Measurements from ENCODE around the gene SLC44A3.

The SLC44A3 gene

GRCh38 chr1:94895518-94895917 lies 75.4 kb downstream of the SLC44A3 start:
- Histone ChIP-seq H2AFZ (ENCODE audit: low read depth) (no peak overlapping the region), H3K27me3 (ENCODE audit: insufficient read depth, low read depth) (no peaks in the 10 kb centered on the region), H3K27ac (no peak overlapping the region), H3K4me1 (ENCODE audit: low read depth, poor library complexity, severe bottlenecking) (no peaks in the 10 kb centered on the region), H4K20me1 (ENCODE audit: insufficient read depth) (no peaks in the 10 kb centered on the region), H3K79me2 (ENCODE audit: insufficient read depth, low read depth) (no peaks in the 10 kb centered on the region), H3K36me3 (ENCODE audit: insufficient read depth) (no peaks in the 10 kb centered on the region), H3K4me3 (IDR thresholded peaks at IDR 0.05; ENCODE audit: insufficient read depth, low read depth, low read length) (no peak overlapping the region), H3K9ac (no peak overlapping the region), H3K4me2 (no peak overlapping the region)
- TF ChIP-seq, protein P1, sequence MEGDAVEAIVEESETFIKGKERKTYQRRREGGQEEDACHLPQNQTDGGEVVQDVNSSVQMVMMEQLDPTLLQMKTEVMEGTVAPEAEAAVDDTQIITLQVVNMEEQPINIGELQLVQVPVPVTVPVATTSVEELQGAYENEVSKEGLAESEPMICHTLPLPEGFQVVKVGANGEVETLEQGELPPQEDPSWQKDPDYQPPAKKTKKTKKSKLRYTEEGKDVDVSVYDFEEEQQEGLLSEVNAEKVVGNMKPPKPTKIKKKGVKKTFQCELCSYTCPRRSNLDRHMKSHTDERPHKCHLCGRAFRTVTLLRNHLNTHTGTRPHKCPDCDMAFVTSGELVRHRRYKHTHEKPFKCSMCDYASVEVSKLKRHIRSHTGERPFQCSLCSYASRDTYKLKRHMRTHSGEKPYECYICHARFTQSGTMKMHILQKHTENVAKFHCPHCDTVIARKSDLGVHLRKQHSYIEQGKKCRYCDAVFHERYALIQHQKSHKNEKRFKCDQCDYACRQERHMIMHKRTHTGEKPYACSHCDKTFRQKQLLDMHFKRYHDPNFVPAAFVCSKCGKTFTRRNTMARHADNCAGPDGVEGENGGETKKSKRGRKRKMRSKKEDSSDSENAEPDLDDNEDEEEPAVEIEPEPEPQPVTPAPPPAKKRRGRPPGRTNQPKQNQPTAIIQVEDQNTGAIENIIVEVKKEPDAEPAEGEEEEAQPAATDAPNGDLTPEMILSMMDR (conservative IDR thresholded peaks at IDR 0.05; ENCODE audit: low read depth, low read length) = no peak

DNA sequence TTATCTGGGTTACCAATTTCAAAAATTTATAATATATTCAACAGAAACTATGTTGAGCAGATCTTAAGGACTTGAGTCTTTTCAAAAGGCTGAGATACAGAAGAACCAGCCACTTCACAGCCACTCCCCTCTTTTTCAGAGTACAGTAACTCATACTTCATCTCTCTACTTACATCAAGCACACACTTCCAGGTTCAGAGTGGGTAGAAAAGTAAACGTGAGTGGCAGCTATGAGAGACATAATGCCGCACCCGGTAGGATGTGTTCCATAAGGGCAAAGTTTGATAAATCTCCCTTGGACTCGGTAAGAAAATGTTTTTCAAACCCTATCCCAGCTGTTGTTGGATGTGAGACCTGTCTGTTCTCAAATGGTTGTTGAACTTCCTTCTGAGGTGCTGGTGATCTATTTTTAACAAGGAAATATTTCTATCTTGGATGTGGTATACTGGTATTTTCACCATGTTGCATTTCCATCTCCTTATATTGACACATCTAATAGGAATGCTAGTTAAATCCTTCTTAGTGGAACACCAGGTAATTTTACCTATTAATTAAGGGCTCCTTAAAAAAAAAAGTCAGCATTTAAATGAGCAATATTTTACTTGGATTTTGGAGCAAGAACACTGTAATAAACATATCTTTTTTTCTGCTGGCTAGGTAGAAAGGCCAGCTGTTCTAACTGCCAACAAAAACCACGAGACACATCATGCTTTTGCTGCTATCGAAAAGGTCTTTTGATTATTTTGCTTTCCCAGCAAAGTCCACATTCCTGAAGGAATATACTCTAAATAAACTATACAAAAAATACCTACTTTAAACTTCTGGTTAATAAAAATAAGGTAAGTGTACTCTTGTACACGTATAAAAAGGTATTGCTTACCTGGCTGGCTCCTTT lies 78.6 kb downstream of the SLC44A3 start:
- Histone ChIP-seq H3K4me3 (IDR thresholded peaks at IDR 0.05; ENCODE audit: insufficient read depth, low read depth, low read length) (no peak overlapping the region), H3K36me3 (ENCODE audit: insufficient read depth) (no peaks in the 10 kb centered on the region), H2AFZ (ENCODE audit: low read depth) (no peak overlapping the region), H3K4me1 (ENCODE audit: low read depth, poor library complexity, severe bottlenecking) (no peaks in the 10 kb centered on the region), H3K79me2 (ENCODE audit: insufficient read depth, low read depth) (no peaks in the 10 kb centered on the region), H3K27ac (no peak overlapping the region), H3K4me2 (no peak overlapping the region), H3K27me3 (ENCODE audit: insufficient read depth, low read depth) (no peaks in the 10 kb centered on the region), H4K20me1 (ENCODE audit: insufficient read depth) (no peaks in the 10 kb centered on the region), H3K9ac (no peak overlapping the region)
- TF ChIP-seq, protein P1 (conservative IDR thresholded peaks at IDR 0.05; ENCODE audit: low read depth, low read length) = no peak

DNA sequence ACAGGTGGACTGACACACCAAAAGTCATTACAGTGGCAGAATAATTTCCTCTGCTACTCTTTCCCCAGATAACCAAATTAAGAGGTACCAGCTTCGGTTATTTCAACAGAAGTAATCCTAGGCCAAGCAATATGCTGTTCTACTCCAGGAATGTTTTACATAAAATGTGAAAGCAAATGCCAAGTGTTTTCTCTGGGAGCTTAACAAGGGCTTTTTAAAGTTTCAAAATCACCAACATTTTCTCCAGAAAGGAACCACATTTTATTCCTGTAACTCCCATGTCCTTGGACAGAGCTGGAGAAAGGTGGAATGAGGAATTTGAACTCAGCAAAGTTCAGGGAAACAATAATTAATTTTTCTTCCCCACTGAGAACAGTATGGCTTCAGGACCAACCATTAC lies 79.6 kb downstream of the SLC44A3 start:
- no peaks in the 10 kb centered on the region for H3K4me1 ChIP-seq (ENCODE audit: low read depth, poor library complexity, severe bottlenecking)
- no peak overlapping the region for H2AFZ ChIP-seq (ENCODE audit: low read depth)
- H3K27ac ChIP-seq = no peak overlapping the region
- H4K20me1 ChIP-seq (ENCODE audit: insufficient read depth) = no peaks in the 10 kb centered on the region
- H3K4me3 ChIP-seq (IDR thresholded peaks at IDR 0.05; ENCODE audit: insufficient read depth, low read depth, low read length) = no peak overlapping the region
- no peaks in the 10 kb centered on the region for H3K79me2 ChIP-seq (ENCODE audit: insufficient read depth, low read depth)
- no peak overlapping the region for H3K9ac ChIP-seq
- H3K36me3 ChIP-seq (ENCODE audit: insufficient read depth) = no peaks in the 10 kb centered on the region
- no peaks in the 10 kb centered on the region for H3K27me3 ChIP-seq (ENCODE audit: insufficient read depth, low read depth)
- TF ChIP-seq, protein P1 (conservative IDR thresholded peaks at IDR 0.05; ENCODE audit: low read depth, low read length) = no peak
- no peak overlapping the region for H3K4me2 ChIP-seq

GRCh38 chr1:94901841-94902240 lies 81.7 kb downstream of the SLC44A3 start:
- Histone ChIP-seq H4K20me1 (ENCODE audit: insufficient read depth) (no peaks in the 10 kb centered on the region), H3K9ac (no peak overlapping the region), H3K79me2 (ENCODE audit: insufficient read depth, low read depth) (no peaks in the 10 kb centered on the region), H3K27ac (no peak overlapping the region), H3K36me3 (ENCODE audit: insufficient read depth) (no peaks in the 10 kb centered on the region), H3K4me3 (IDR thresholded peaks at IDR 0.05; ENCODE audit: insufficient read depth, low read depth, low read length) (no peak overlapping the region), H3K27me3 (ENCODE audit: insufficient read depth, low read depth) (no peaks in the 10 kb centered on the region), H3K4me2 (no peak overlapping the region), H2AFZ (ENCODE audit: low read depth) (no peak overlapping the region), H3K4me1 (ENCODE audit: low read depth, poor library complexity, severe bottlenecking) (no peaks in the 10 kb centered on the region)
- TF ChIP-seq, protein P1 (conservative IDR thresholded peaks at IDR 0.05; ENCODE audit: low read depth, low read length) = no peak

Data from KMS-11 (cell line).